ENCODE results near the gene PRSS12. TPM values are rescaled to one million over a fixed set of nuclear protein-coding genes. Genes with fewer than 3 reads are reported as not detected.

The PRSS12 gene
- total RNA-seq, 2 donors from 2014 or later: 0.23 to 0.48 TPM

DNA sequence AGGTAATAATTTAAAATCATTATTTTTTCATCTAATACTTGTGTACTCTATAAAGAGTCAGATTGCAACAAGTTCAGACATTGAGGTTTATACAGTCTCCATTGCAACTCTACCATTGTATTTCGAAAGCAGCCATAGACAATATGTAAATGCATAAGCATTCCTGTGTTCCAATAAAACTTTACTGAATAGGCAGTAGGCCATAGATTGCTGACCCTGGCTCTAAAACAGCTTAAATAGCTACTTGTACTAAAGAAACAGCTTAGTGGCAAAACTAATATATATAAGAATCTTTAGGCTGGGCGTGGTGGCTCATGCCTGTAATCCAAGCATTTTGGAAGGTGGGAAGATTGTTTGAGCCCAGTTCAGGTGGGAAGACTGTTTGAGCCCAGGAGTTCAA is 115.3 kb downstream of the PRSS12 start:
- DNase-seq (ENCODE audit: low spot score): no peak
- intact Hi-C loops (cut with DNase I): no loop called here

DNA sequence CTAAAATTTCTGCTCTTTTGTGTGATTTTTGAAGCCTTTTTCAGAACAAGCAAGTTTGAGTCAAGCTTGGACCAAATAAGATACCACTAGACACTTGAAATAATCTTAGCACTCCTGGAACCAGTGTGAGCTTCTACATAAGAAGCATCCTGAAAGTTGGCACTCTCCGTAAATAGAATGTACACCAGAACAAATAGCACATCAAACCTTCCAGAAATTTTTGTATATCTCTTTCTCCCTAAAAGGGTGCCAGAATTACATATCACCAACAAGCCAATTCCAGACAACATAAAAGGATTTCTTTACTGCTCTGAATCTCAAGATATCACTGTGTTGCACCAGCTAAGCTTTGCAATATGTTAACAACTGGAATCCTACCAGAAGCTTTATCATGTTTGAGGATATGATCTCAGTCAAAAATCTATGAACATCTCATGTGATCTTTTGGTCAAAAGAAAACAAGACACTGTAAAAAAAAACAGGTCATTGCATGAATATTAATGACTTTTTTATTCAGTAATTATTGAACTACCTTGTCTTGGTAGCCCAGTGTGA is 117.2 kb downstream of the PRSS12 start:
- intact Hi-C loops (cut with DNase I): no loop called here
- no peak for DNase-seq (ENCODE audit: low spot score)

Data from posterior vena cava (tissue), 2 donors.